Right atrium auricular region (tissue), 2 donors: ENCODE data around the gene PRRT1B. TPM values are rescaled to one million over a fixed set of nuclear protein-coding genes. Genes with fewer than 3 reads are reported as not detected.

Experiments
- DNase-seq: peaks from one replicate; pipeline ENCODE4 v3.0.0-alpha.2; 2019; ENCODE audit warnings: low spot score
- H3K27ac ChIP-seq, 2 donors: fragments of 200-600 bp; sonication (generic); 1 replicate in 1 of 2; 2 replicates in 1 of 2; pipeline ENCODE4 v1.5.1; 2016 to 2019
- H3K27me3 ChIP-seq, 2 donors: fragments of 200-600 bp; sonication (generic); one replicate each; pipeline versions ENCODE4 v1.5.1 to v1.6.0; 2017 to 2019
- H3K36me3 ChIP-seq: fragments of 200-600 bp; sonication (generic); one replicate; pipeline ENCODE4 v1.5.1; 2016
- H3K4me1 ChIP-seq, 2 donors: fragments of 200-600 bp; sonication (generic); one replicate each; pipeline versions ENCODE4 v1.5.1 to v1.6.0; 2017 to 2019
- H3K4me3 ChIP-seq, 2 donors: fragments of 200-600 bp; sonication (generic); 1 replicate in 1 of 2; 2 replicates in 1 of 2; pipeline ENCODE4 v1.5.1; 2017 to 2019; ENCODE audit warnings: mild to moderate bottlenecking in 1 of 2, moderate library complexity in 1 of 2
- H3K9me3 ChIP-seq, 2 donors: fragments of 200-600 bp; sonication (generic); one replicate each; pipeline ENCODE4 v1.5.1; 2019
- total RNA-seq, 2 donors: library from RNA; depleted of rRNA; stranded (reverse); fragments of >200 nt; gene quantifications; one replicate each; pipeline ENCODE4 v1.1.0, GENCODE V29; 2016
- TF ChIP-seq, protein P1 (sequence below), 2 donors: fragments of 200-600 bp; sonication (generic); IDR thresholded peaks; one replicate each; pipeline ENCODE4 v1.5.1; 2019; ENCODE audit warnings: antibody characterized with exemption in 2 of 2

The PRRT1B gene
- total RNA-seq, 2 donors from 2014 or later = not detected

DNA sequence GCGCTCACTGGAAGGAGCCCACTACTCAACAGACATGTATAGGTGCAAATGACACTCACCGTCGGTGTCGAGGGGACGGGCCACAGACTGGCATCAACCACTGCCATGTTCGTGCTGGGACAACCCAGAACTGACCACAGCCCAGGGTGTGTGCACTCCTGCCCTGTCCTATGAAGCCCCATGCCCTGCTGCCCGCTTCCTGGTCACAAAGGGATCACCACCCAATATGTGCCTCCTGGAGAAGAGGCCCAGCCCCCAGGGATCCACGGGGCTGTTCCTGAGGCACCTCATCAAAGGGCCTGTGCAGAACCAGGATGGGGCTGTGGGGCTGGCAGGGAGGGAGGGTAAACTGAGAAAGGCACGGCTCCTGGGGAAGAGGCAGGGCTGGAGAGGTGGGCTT is 43.1 kb downstream of the PRRT1B start:
- Histone ChIP-seq H3K27ac (peak overlapping the region; percentile 56 to 67), H3K27me3 (no peaks in the 10 kb centered on the region), H3K36me3 (peaks cover 34% of the 10 kb centered on the region), H3K9me3 (no peaks in the 10 kb centered on the region), H3K4me1 (peaks cover 0 to 23% of the 10 kb centered on the region in 2 donors), H3K4me3 (no peak overlapping the region)
- TF ChIP-seq, protein P1, sequence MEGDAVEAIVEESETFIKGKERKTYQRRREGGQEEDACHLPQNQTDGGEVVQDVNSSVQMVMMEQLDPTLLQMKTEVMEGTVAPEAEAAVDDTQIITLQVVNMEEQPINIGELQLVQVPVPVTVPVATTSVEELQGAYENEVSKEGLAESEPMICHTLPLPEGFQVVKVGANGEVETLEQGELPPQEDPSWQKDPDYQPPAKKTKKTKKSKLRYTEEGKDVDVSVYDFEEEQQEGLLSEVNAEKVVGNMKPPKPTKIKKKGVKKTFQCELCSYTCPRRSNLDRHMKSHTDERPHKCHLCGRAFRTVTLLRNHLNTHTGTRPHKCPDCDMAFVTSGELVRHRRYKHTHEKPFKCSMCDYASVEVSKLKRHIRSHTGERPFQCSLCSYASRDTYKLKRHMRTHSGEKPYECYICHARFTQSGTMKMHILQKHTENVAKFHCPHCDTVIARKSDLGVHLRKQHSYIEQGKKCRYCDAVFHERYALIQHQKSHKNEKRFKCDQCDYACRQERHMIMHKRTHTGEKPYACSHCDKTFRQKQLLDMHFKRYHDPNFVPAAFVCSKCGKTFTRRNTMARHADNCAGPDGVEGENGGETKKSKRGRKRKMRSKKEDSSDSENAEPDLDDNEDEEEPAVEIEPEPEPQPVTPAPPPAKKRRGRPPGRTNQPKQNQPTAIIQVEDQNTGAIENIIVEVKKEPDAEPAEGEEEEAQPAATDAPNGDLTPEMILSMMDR (IDR thresholded peaks at IDR 0.05) = no peak
- DNase-seq = no peak

DNA sequence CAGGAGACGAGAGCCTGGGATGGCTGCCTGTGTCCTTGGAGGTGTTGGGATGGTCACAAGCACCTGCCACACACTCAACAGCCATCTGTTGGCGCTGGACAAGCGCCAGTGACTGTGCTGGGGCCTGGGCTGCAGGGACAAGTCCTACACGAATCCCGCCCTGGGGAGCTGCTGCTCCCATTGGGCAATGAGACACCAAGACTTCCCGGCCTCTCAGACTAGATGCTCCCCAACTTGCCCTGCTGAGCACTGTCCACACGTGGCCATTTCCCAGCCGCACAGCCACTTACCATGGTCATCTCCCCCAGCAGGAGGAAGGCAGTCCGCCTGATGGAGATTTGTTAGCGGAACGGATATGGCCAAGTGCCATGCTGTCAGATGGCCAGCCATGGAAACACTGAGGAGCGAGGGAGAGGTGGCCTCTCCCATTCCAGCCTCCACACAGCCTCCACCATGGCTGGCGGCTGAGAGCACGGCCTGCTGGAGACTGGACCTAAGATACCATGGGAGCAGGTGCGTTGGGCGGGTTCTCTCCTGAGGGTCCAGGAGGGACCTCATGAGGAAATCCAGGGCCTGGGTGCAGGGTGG is 43.9 kb downstream of the PRRT1B start:
- Histone ChIP-seq H3K4me3 (no peak overlapping the region), H3K36me3 (peaks cover 32% of the 10 kb centered on the region), H3K9me3 (no peaks in the 10 kb centered on the region), H3K27ac (peak overlapping the region; percentile 51 to 67), H3K27me3 (no peaks in the 10 kb centered on the region), H3K4me1 (peaks cover 0 to 23% of the 10 kb centered on the region in 2 donors)
- TF ChIP-seq, protein P1 (IDR thresholded peaks at IDR 0.05) = no peak
- no peak for DNase-seq

DNA sequence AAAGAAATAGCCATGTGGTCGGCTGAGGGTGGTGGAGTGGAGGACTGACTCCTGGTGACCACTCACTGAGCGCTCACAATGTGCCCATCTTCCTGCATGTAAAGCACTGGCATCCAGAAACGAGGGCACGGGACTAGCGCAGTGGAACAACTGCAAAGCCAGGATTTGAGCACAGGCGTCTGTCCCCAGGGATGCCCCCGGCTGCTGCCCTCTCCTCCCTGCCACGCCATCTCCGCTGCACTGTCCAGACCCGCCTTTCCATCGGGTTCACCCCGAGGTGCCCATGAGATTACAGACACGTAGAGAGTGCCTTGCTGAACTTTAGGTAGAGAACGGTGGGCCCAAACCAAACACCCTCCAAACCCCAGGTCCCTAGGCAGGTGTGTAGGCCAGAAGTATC is 44.7 kb downstream of the PRRT1B start:
- TF ChIP-seq, protein P1 (IDR thresholded peaks at IDR 0.05) = no peak
- Histone ChIP-seq H3K4me1 (peaks cover 0 to 23% of the 10 kb centered on the region in 2 donors), H3K36me3 (peaks cover 35% of the 10 kb centered on the region), H3K27me3 (no peaks in the 10 kb centered on the region), H3K9me3 (no peaks in the 10 kb centered on the region), H3K4me3 (no peak overlapping the region), H3K27ac (no peak overlapping the region)
- no peak for DNase-seq

DNA sequence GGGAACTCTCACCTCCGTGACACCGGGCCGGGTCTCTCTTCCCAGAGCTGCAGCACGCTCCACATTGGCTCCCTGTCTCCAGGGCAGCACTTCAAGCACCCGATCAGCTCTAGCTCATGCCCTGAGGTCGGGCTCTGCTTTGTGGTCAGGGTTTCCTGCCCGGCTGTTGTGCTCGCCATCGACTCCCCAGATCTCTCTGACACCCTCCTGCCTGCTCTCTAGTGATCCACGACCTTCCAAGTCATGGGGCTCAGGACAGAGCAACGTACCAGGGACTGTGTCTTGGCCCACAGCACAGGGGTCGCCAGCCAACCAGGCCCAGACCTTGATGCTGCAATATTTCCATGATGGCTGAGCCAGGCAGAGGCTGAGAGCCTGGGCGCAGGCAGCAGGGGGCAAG is 45.1 kb downstream of the PRRT1B start:
- H3K27me3 ChIP-seq = no peaks in the 10 kb centered on the region
- DNase-seq = no peak
- H3K4me3 ChIP-seq = no peak overlapping the region
- TF ChIP-seq, protein P1 (IDR thresholded peaks at IDR 0.05) = no peak
- peaks cover 40% of the 10 kb centered on the region for H3K36me3 ChIP-seq
- H3K4me1 ChIP-seq = peaks cover 0 to 23% of the 10 kb centered on the region in 2 donors
- no peaks in the 10 kb centered on the region for H3K9me3 ChIP-seq
- H3K27ac ChIP-seq = no peak overlapping the region

DNA sequence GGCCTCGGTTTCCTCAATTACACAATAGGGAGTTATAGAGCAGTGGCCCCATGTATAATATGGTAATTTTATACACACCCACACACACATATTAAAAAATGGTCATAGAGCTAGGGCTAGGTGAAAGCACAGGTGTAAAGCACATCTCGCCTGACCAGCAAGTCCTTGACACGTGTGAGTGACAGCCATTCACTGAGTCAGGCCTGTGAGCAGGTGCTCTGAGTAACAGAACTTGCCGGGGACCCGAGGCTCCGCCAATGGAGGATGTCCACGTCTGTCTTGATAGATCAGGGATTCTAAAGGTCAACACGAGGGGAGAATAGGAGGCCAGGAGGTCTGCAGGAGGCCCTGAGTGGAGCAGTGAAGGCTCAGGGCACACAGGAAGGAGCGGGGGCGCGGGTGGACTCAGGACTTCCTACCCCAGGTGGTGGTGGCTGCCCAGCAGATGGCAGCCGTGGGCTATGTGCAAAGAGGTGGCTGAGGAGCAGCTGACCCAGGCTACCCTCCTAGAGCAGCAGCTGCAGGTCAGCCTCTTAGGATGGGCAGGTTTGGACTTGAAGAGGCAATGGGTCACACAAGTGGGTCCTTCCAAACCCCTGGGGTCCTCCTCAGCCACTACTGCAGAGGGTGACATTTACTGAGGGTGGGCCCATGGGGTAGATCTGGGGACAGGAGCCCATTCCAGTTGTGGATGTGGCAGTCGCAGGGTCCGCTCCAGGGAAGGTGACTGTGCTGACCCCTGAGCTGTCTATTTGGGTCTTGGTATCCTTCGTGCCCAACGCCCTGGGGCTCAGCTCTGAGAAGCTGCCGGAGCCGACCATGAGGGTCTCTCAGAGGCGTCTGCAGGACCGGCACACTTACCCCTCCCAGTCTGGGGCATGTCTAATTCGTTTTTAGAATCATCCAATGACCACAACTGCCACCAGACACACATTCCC is 45.9 kb downstream of the PRRT1B start:
- H3K4me3 ChIP-seq = no peak overlapping the region
- TF ChIP-seq, protein P1 (IDR thresholded peaks at IDR 0.05) = peak; percentile 64 to 91
- peaks cover 47% of the 10 kb centered on the region for H3K36me3 ChIP-seq
- DNase-seq = peak; percentile 76
- no peak overlapping the region for H3K27ac ChIP-seq
- H3K9me3 ChIP-seq = no peaks in the 10 kb centered on the region
- no peaks in the 10 kb centered on the region for H3K27me3 ChIP-seq
- H3K4me1 ChIP-seq = peaks cover 0 to 23% of the 10 kb centered on the region in 2 donors
